Measurements from ENCODE around the gene NELFB. TPM values are rescaled to one million over a fixed set of nuclear protein-coding genes. Genes with fewer than 3 reads are reported as not detected.
A peak's percentile ranks its signal among the peaks of the same experiment; 100 is the strongest.

The NELFB gene
- total and polyA plus RNA-seq, 9 of the 15 experiments (the other 6 are each of a cell fraction or from before 2014, with no cell fraction given): 0.24 to 84.0 (median 29.7) TPM

GRCh38 chr9:137307255-137308056 is 52.3 kb downstream of the NELFB start (continued):
- TF ChIP-seq ZNF280A (IDR thresholded peaks at IDR 0.05; ENCODE audit: low read depth, partially characterized antibody) (no peak), ZFP36 (IDR thresholded peaks at IDR 0.05; ENCODE audit: low read depth, low read length, partially characterized antibody) (no peak), GTF3C2 (IDR thresholded peaks at IDR 0.05; ENCODE audit: borderline replicate concordance, extremely low read depth, insufficient read length) (no peak), ZNF263 (CRISPR knock-in tag; IDR thresholded peaks at IDR 0.05; ENCODE audit: borderline replicate concordance) (0 out of 2 replicates have a peak, but pooled peaks have one; percentile 9), ZNF518B (CRISPR knock-in tag; IDR thresholded peaks at IDR 0.05) (no peak), ZNF785 (CRISPR knock-in tag; IDR thresholded peaks at IDR 0.05) (no peak), BACH1 (tag; IDR thresholded peaks at IDR 0.05) (no peak), DEAF1 (CRISPR knock-in tag; IDR thresholded peaks at IDR 0.05) (no peak), ZNF561 (CRISPR knock-in tag; conservative IDR thresholded peaks at IDR 0.05) (no peak), MAZ (CRISPR knock-in tag; conservative IDR thresholded peaks at IDR 0.05 in 1 of 2, IDR thresholded peaks at IDR 0.05 in 1 of 2) (no peak), POLR2G (IDR thresholded peaks at IDR 0.05; ENCODE audit: low read depth, low read length) (peak; percentile 14; the same call in 1 of the 2 replicates), ZNF740 (CRISPR knock-in tag; IDR thresholded peaks at IDR 0.05) (no peak), ZNF740 (tag; IDR thresholded peaks at IDR 0.05) (no peak), EP300 (IDR thresholded peaks at IDR 0.05; ENCODE audit: low read length) (no peak), TFAM (CRISPR knock-in tag; conservative IDR thresholded peaks at IDR 0.05) (no peak), KLF16 (IDR thresholded peaks at IDR 0.05) (no peak)
